CD14-positive monocyte (primary cell): Measurements from ENCODE around the gene SLC25A45. TPM values are rescaled to one million over a fixed set of nuclear protein-coding genes. Genes with fewer than 3 reads are reported as not detected.

Experiments used
- DNase-seq, 3 donors: peaks; one replicate each; pipeline ENCODE4 v3.0.0-alpha.2; 2011 to 2022
- H2AFZ ChIP-seq: 2 replicates; pipeline ENCODE4 v1.6.0; 2012; ENCODE audit warnings: mild to moderate bottlenecking, low read depth, low read length, inconsistent platforms; ENCODE audit not compliant: insufficient read depth, poor library complexity, severe bottlenecking
- H3K27ac ChIP-seq, 2 donors: 1 replicate in 1 of 2; 2 replicates in 1 of 2; pipeline ENCODE4 v1.5.1; 2012 to 2013; ENCODE audit warnings: low read length in 2 of 2, control low read depth in 1 of 2, inconsistent platforms in 1 of 2, low read depth in 1 of 2, mild to moderate bottlenecking in 1 of 2
- H3K27me3 ChIP-seq, 2 donors: one replicate each; pipeline versions ENCODE4 v1.6.0 to v1.6.1; 2011 to 2013; ENCODE audit warnings: low read length in 2 of 2; ENCODE audit not compliant: control insufficient read depth in 2 of 2, insufficient read depth in 2 of 2
- H3K36me3 ChIP-seq, 2 donors: replicated peaks in 1 of 2; 1 replicate in 1 of 2; 2 replicates in 1 of 2; pipeline versions ENCODE4 v1.5.1 to v1.6.1; 2012 to 2013; ENCODE audit warnings: low read length in 2 of 2, control low read depth in 1 of 2, inconsistent platforms in 1 of 2, mild to moderate bottlenecking in 1 of 2; ENCODE audit not compliant: insufficient read depth in 2 of 2, control insufficient read depth in 1 of 2
- H3K4me1 ChIP-seq, 2 donors: 1 replicate in 1 of 2; 2 replicates in 1 of 2; pipeline versions ENCODE4 v1.5.1 to v1.6.1; 2012 to 2013; ENCODE audit warnings: low read length in 2 of 2, control low read depth in 1 of 2, inconsistent platforms in 1 of 2, mild to moderate bottlenecking in 1 of 2, moderate library complexity in 1 of 2; ENCODE audit not compliant: insufficient read depth in 2 of 2, control insufficient read depth in 1 of 2
- H3K4me2 ChIP-seq: replicated peaks from 2 replicates; pipeline ENCODE3; 2012; ENCODE audit warnings: low read length, moderate library complexity, mild to moderate bottlenecking; ENCODE audit not compliant: poor library complexity, severe bottlenecking; ENCODE audit errors: extremely low read depth
- H3K4me3 ChIP-seq, 3 experiments: fragments of 200-600 bp in 1 of 3; sonication (generic) in 1 of 3; replicated peaks in 1 of 3; 1 replicate in 2 of 3; 2 replicates in 1 of 3; pipeline ENCODE4 v1.5.1; 2011 to 2013; ENCODE audit warnings: low read length in 3 of 3, mild to moderate bottlenecking in 3 of 3, control low read depth in 2 of 3, low read depth in 2 of 3, inconsistent platforms in 1 of 3, moderate library complexity in 1 of 3
- H3K79me2 ChIP-seq: 2 replicates; pipeline ENCODE4 v1.6.0; 2012; ENCODE audit warnings: mild to moderate bottlenecking, control low read depth, inconsistent platforms, low read length, moderate library complexity; ENCODE audit not compliant: insufficient read depth
- H3K9ac ChIP-seq: 2 replicates; pipeline ENCODE4 v1.6.0; 2017; ENCODE audit warnings: low read length, mild to moderate bottlenecking; ENCODE audit not compliant: insufficient read depth, poor library complexity, severe bottlenecking
- H3K9me3 ChIP-seq, 2 donors: replicated peaks in 1 of 2; 1 replicate in 1 of 2; 2 replicates in 1 of 2; pipeline versions ENCODE4 v1.5.1 to v1.6.1; 2012 to 2013; ENCODE audit warnings: low read length in 2 of 2, control low read depth in 1 of 2; ENCODE audit not compliant: control insufficient read depth in 1 of 2, insufficient read depth in 1 of 2
- H4K20me1 ChIP-seq: 2 replicates; pipeline ENCODE4 v1.6.0; 2012; ENCODE audit warnings: mild to moderate bottlenecking, low read length, control low read depth, moderate library complexity; ENCODE audit not compliant: insufficient read depth
- H3K27ac Mint-ChIP-seq, 7 donors: one replicate each; pipeline ENCODE4 v1.8.0; 2020; ENCODE audit warnings: mild to moderate bottlenecking in 7 of 7, mixed read lengths in 7 of 7, moderate library complexity in 6 of 7, inconsistent platforms in 2 of 7
- H3K27me3 Mint-ChIP-seq, 3 donors: one replicate each; pipeline ENCODE4 v1.8.0; 2021 to 2022; ENCODE audit warnings: low read depth in 3 of 3, mild to moderate bottlenecking in 3 of 3, mixed read lengths in 3 of 3, moderate library complexity in 3 of 3, inconsistent platforms in 1 of 3
- H3K36me3 Mint-ChIP-seq, 2 donors: one replicate each; pipeline ENCODE4 v1.8.0; 2020; ENCODE audit warnings: mixed read lengths in 2 of 2, inconsistent platforms in 1 of 2, mild to moderate bottlenecking in 1 of 2
- H3K4me1 Mint-ChIP-seq: one replicate; pipeline ENCODE4 v1.8.0; 2020; ENCODE audit warnings: mild to moderate bottlenecking, mixed read lengths
- H3K4me3 Mint-ChIP-seq, 2 donors: one replicate each; pipeline ENCODE4 v1.8.0; 2020; ENCODE audit warnings: mild to moderate bottlenecking in 2 of 2, mixed read lengths in 2 of 2, moderate library complexity in 1 of 2
- H3K9me3 Mint-ChIP-seq, 7 donors: one replicate each; pipeline ENCODE4 v1.8.0; 2020 to 2022; ENCODE audit warnings: mixed read lengths in 7 of 7, mild to moderate bottlenecking in 6 of 7, moderate library complexity in 6 of 7, inconsistent platforms in 2 of 7
- CTCF ChIP-seq: fragments of 200-600 bp; IDR thresholded peaks from one replicate; pipeline ENCODE4 v1.8.0; 2022; ENCODE audit warnings: antibody characterized with exemption, mild to moderate bottlenecking
- WGBS: methylation state at CpG from one replicate; pipeline ENCODE4 v1.1.5; 2013; ENCODE audit warnings: missing lambda C conversion rate; ENCODE audit not compliant: insufficient coverage; 5-methylcytosine and 5-hydroxymethylcytosine counted together
- intact Hi-C, 2 donors: fragments of 100-400 bp; cut with micrococcal nuclease; formaldehyde crosslinking; loops; one replicate each; pipeline versions ENCODE4 v1.15.0 to v1.15.1; 2023
- polyA plus RNA-seq, 3 donors: library from polyadenylated mRNA; depleted of rRNA in 1 of 3; unstranded in 2 of 3; stranded (reverse) in 1 of 3; fragments of 300-500 nt in 2 of 3; fragments of >200 nt in 1 of 3; fragmentation: Illumina TruSeq in 2 of 3; gene quantifications; 1 replicate in 2 of 3; 2 replicates in 1 of 3; pipeline ENCODE4 v1.2.3, GENCODE V29; 2012 to 2021

The SLC25A45 gene
- polyA plus RNA-seq, 3 donors = 3.7 to 11.3 (median 4.1) TPM

GRCh38 chr11:65377777-65378176 is 4.7 kb downstream of the SLC25A45 start:
- H3K9me3 ChIP-seq = no peaks in the 10 kb centered on the region
- DNase-seq = no peak
- peak overlapping the region in 1 of 3 experiments; percentile 6 for H3K4me3 ChIP-seq
- H3K27me3 Mint-ChIP-seq = peaks cover 2 to 3% (median 2%) of the 10 kb centered on the region in 3 donors
- peaks cover 34 to 42% of the 10 kb centered on the region in 2 donors for H3K4me1 ChIP-seq
- no peak overlapping the region for H3K4me3 Mint-ChIP-seq
- H3K36me3 Mint-ChIP-seq = peaks cover 3 to 5% of the 10 kb centered on the region in 2 donors
- intact Hi-C loops = no loop called here
- H3K27ac Mint-ChIP-seq = peak overlapping the region; percentile 73 to 91 (median 85)
- H4K20me1 ChIP-seq = no peaks in the 10 kb centered on the region
- peaks cover 31% of the 10 kb centered on the region for H3K4me1 Mint-ChIP-seq
- H2AFZ ChIP-seq = peak overlapping the region; percentile 73
- peak overlapping the region; percentile 47 to 76 for H3K27ac ChIP-seq
- H3K36me3 ChIP-seq = no peaks in the 10 kb centered on the region
- TF ChIP-seq CTCF = no peak
- H3K9ac ChIP-seq = peak overlapping the region; percentile 31
- H3K4me2 ChIP-seq = peak overlapping the region; percentile 43
- 84% methylated on average over 7 of the region's 8 CpGs for WGBS
- H3K79me2 ChIP-seq = peaks cover 14% of the 10 kb centered on the region
- no peaks in the 10 kb centered on the region for H3K27me3 ChIP-seq
- peaks cover 0 to 2% (median 0%) of the 10 kb centered on the region in 7 donors for H3K9me3 Mint-ChIP-seq

DNA sequence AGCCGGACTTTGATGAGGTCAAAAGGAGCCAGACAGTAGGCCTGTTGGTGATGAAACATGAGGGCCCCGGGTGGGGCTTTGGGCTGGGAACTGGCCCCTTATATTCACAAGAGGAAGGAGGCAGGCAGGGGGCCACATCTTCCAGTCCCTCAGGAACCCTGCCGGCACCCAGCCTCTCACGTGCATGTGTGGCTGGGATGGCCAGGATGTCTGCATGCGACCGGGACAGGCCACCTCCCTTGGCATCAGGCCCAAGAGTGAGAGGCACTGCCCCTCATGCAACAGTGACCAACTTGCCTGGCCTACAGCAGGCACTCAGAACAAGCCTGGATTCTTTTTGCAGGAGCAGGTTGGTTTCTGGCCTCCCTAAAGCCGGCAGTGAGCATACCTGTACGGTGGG is 5.4 kb downstream of the SLC25A45 start:
- Histone ChIP-seq H3K27me3 (no peaks in the 10 kb centered on the region), H3K9ac (no peak overlapping the region), H3K4me1 (peaks cover 28 to 37% of the 10 kb centered on the region in 2 donors), H3K27ac (no peak overlapping the region), H3K79me2 (peaks cover 14% of the 10 kb centered on the region), H3K9me3 (no peaks in the 10 kb centered on the region), H3K4me2 (no peak overlapping the region), H2AFZ (no peak overlapping the region), H3K4me3 (no peak overlapping the region), H4K20me1 (no peaks in the 10 kb centered on the region), H3K36me3 (no peaks in the 10 kb centered on the region)
- no peak for TF ChIP-seq CTCF
- intact Hi-C loops = no loop called here
- Mint-ChIP-seq H3K27me3 (peaks cover 2 to 4% (median 2%) of the 10 kb centered on the region in 3 donors), H3K4me3 (no peak overlapping the region), H3K36me3 (peaks cover 3 to 5% of the 10 kb centered on the region in 2 donors), H3K9me3 (peaks cover 0 to 2% (median 0%) of the 10 kb centered on the region in 7 donors), H3K27ac (peak overlapping the region in 2 of 7 donors; percentile 37 to 77), H3K4me1 (peaks cover 27% of the 10 kb centered on the region)
- DNase-seq = no peak
- 80% methylated on average over 7 of the region's 8 CpGs for WGBS
